Measurements from ENCODE around the gene THBS2.
"Not testable (repeated sequence)": the region's sequence is repeated elsewhere in the genome, so short reads cannot be mapped to it uniquely, and the experiment has no call there.

THBS2 gene

DNA sequence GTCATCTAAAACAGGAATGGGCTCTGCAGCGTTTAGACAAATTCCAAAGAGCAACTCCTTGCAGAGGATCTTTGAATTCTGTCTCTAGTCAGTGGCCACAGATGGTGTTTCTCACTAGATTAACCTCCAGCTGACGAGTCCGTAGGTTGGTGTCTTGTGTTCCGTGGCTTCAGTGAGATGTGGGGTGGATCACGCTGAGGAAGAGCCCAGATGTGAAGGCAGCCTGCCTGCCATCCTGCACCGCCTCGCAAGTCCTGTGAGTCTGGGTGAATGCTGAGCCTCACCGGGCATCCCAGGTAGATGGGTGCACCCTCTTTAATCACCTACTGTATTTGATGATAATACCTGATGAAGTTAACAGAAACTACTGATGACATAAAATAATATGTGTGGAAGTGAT lies 70.4 kb downstream of the THBS2 start:
- DNase-seq: no peak

DNA sequence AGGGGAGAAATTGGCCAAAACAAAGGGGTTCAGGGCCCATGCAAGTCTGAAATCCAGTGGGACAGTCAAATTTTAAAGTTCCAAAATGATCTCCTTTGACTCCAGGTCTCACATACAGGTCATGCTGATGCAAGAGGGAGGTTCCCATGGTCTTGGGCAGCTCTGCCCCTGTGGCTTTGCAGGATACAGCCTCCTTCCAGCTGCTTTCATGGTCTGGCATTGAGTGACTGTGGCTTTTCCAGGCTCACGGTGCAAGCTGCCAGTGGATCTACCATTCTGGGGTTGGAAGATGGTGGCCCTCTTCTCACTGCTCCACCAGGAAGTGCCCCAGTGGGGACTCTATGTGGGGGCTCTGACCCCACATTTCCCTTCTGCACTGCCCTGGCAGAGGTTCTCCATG lies 73.8 kb downstream of the THBS2 start:
- not testable (repeated sequence) for DNase-seq

DNA sequence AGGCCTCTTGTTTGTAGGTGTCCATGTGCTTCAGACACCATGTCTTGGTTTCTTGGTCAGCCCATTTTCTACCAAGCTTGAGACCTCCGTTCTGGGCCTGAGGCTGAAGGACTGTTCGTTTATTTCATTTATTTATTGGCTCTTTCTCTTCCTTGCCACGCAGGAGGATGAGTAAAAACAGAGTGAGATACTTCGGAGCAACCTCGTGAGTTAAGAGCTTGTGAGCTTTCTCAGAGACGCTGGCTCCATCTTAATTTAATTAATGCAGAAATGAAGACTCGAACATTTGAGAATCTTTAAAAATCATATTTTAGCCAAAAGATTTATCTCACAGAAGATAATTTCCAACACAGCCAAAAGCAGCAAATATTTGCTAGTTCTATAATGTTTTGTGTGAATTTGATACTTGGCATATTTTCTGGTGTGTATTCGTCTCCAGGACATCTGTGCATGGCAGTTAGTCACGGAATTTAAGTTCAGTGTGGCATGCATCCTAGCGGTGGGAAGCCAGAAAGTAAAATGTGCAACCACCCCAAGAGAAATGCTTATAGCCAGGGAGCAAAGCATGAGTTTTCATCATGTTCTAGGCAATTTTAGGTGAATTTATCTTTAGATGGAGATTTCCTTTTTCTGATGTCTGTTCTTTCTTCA lies 76.0 kb downstream of the THBS2 start:
- no peak for DNase-seq

- no peak for DNase-seq
Measured at GRCh38 chr6:169176361-169176991, 77.2 kb downstream of the THBS2 start.

DNA sequence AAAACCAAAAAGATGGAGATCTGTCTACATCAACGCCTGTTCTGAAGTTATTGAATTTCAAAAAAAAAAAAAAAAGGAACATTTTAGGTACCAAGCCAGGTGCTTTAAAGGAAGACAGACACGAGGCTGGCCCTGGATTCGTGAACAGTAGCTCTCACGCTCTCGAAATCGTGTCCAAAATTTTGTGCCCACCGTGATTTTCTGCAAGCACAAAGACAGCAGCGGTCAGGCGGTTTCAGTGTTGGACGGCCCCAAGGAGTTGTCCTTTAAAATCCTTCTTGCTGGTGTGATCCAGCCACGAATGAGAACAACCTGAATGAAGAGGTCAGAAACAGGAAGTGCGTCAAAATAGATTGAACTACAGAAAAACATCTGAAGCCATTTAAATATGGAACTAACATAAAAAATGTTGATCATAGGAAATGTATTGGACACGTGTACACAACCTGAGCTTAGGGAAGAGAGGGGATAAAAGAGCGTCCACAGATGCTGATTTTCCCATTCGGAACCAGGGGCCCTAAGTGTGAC lies 78.2 kb downstream of the THBS2 start:
- no peak for DNase-seq

GRCh38 chr6:169174516-169175359 lies 78.9 kb downstream of the THBS2 start:
- DNase-seq: no peak

DNA sequence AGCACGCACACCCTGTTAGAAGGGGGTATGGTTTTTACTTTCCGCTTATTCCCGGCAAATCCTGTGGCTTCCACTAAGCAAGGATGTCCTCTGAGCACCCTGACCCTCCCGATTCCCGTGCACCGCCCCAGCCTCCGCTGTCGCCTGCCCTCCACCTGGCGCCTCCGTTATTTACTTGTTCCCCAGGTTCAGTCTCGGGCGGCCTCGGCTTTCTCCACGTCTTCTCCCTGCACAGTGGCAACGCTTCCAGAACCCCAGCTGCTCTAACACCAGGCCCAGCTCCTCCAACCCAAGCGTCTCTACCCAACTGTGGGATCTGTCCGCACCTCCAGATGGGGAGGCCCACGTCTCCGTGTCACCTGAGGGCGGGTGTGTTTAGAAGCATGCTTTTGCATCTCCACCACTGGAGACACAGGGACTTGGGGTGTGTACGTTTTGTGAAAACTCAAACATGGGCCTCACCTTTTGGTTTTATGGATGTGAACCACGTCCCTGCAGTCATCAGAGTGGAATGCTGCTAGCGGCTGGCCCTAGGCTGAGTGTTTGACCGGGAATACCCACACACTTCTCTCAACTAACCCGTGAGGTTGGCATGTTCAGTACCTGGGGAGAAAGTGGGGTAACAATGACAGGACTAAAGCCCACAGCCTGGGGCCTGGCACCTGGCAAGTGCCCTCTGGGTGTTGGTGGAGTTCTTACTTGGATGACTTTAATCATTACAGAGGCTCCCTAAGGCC lies 79.9 kb downstream of the THBS2 start:
- DNase-seq: no peak

GRCh38 chr6:169172946-169173345 lies 80.7 kb downstream of the THBS2 start:
- no peak for DNase-seq

GRCh38 chr6:169172456-169172855 lies 81.2 kb downstream of the THBS2 start:
- DNase-seq: no peak

DNA sequence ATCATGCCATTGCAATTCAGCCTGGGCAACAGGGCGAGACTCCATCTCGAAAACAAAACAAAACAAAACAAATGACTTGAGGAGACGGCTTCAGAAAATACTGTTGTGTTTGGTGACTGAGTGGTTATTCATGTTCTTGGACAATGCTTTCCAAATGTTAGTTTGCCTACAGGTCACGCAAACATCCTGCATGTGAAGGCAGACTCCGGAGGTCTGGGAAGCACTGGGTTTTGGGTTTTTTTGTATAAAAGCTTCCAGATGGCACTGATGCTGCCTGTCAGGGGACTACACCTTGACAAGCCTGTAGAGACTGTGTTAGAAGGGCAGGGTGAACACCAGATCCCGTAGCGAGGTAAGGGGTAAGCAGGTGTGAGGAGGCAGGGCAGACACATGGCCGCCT lies 81.7 kb downstream of the THBS2 start:
- no peak for DNase-seq

DNA sequence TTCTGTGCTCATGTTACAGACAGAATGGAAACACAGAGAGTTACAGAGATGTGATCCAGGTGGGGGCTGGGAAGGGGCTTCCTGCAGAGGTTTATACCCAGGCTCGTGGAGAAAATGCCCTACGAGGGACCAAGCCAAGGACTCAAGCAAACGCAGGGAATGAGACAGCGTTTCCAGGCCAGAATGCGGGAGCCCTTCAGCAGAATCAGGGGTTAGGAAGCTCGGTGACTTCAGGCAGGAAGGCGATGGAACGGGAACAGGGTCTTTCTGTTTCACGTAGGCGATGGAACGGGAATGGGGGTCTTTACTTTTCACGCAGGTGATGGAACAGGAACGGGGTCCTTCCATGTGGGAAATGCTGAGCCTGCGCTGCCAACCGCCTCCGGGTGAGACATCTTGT lies 82.6 kb downstream of the THBS2 start:
- DNase-seq: no peak

DNA sequence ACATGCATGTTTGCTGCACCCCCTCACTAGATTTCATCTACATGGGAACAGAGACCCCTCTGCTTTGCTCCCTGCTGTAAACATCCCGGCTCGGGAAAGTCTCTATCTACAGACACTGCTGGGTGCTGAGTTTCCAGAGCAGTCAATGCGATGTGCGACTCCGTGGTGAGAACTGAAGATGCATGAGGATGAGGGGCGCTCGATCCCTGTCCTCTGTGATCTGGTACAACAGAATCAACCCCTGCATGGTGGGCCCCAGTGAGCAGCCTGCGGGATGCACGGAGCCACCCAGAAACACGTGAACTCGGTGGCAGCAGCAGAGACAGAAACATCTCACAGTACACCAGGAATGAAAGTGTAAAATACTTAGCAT lies 83.1 kb downstream of the THBS2 start:
- no peak for DNase-seq

- DNase-seq: no peak
Measured at GRCh38 chr6:169169941-169170582, 83.6 kb downstream of the THBS2 start.

- no peak for DNase-seq
Measured at GRCh38 chr6:169169375-169169774, 84.3 kb downstream of the THBS2 start.

DNA sequence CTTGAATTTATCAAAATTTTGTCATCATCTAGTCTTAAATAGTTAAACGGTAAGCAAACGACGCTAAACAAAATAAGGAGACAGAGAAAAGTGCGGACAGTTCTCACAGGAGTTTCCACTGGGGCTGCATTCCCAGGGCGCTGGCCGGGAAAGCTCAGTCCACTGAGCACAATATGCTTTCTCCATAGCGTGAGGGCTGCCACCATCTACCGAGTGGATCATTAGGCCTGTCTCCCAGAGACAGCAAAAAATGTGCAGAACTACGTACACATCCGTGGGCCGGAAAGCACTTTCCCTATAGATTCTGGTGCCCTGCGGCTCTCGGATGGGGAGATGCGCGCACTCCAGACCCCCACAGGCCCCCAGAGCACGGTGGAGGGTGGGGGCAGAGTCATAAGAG lies 84.9 kb downstream of the THBS2 start:
- no peak for DNase-seq

DNA sequence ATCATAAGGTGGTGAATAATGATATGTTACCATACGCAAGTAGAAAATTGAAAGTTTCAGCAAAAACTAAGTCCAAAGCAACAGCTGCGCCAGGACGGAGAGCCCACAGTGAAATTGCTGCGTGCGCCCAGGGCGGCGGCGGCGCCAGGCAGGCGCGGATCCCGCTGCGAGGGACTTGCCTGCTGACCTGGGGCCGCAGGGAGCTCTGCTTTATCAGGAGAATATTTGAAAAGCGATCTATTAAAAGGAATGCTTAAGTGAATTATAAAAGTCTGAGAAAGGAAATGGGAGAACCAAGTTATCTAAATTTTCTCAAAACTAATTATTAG lies 85.4 kb downstream of the THBS2 start:
- DNase-seq: no peak

- no peak for DNase-seq
Measured at GRCh38 chr6:169167581-169168301, 85.9 kb downstream of the THBS2 start.

GRCh38 chr6:169166896-169167580 lies 86.6 kb downstream of the THBS2 start:
- no peak for DNase-seq
